H9 (cell line): Measurements from ENCODE around the gene ABCF2. TPM values are rescaled to one million over a fixed set of nuclear protein-coding genes. Genes with fewer than 3 reads are reported as not detected.

Source experiments
- DNase-seq: peaks from one replicate; pipeline ENCODE4 v3.0.0-alpha.2; 2017
- H2AFZ ChIP-seq: one replicate; pipeline ENCODE4 v1.6.1; 2013; ENCODE audit warnings: mild to moderate bottlenecking, low read length, control low read depth, moderate library complexity
- H2AK5ac ChIP-seq: 2 replicates; pipeline ENCODE4 v1.6.1; 2013; ENCODE audit warnings: low read length, control low read depth, mixed read lengths; ENCODE audit not compliant: insufficient read length
- H2BK120ac ChIP-seq: one replicate; pipeline ENCODE4 v1.6.1; 2013; ENCODE audit warnings: low read depth, mild to moderate bottlenecking, low read length, control low read depth, inconsistent platforms; ENCODE audit not compliant: poor library complexity, severe bottlenecking
- H2BK12ac ChIP-seq: 2 replicates; pipeline ENCODE4 v1.6.1; 2013; ENCODE audit warnings: low read length, control low read depth, mixed read lengths, low read depth; ENCODE audit not compliant: insufficient read length
- H2BK15ac ChIP-seq: 2 replicates; pipeline ENCODE4 v1.6.1; 2013; ENCODE audit warnings: low read depth, low read length, control low read depth
- H2BK20ac ChIP-seq: one replicate; pipeline ENCODE4 v1.6.1; 2013; ENCODE audit warnings: low read depth, mild to moderate bottlenecking, low read length, control low read depth, inconsistent platforms; ENCODE audit not compliant: poor library complexity, severe bottlenecking
- H2BK5ac ChIP-seq: 2 replicates; pipeline ENCODE4 v1.6.1; 2013; ENCODE audit warnings: low read length, control low read depth, mixed read lengths; ENCODE audit not compliant: insufficient read length
- H3K14ac ChIP-seq: 2 replicates; pipeline ENCODE4 v1.6.1; 2013; ENCODE audit warnings: low read length, control low read depth; ENCODE audit not compliant: insufficient read depth
- H3K18ac ChIP-seq: 2 replicates; pipeline ENCODE4 v1.6.1; 2013; ENCODE audit warnings: low read depth, mild to moderate bottlenecking, mixed read lengths, low read length, control low read depth; ENCODE audit not compliant: insufficient read length
- H3K23ac ChIP-seq: 2 replicates; pipeline ENCODE4 v1.6.1; 2013; ENCODE audit warnings: low read length, control low read depth, mixed read lengths, low read depth; ENCODE audit not compliant: insufficient read length
- H3K23me2 ChIP-seq: 2 replicates; pipeline ENCODE4 v1.6.1; 2013; ENCODE audit warnings: low read depth, mild to moderate bottlenecking, mixed read lengths, low read length, control low read depth; ENCODE audit not compliant: insufficient read length, poor library complexity, severe bottlenecking
- H3K27ac ChIP-seq: 2 replicates; pipeline ENCODE4 v1.5.1; 2013; ENCODE audit warnings: low read length, control low read depth, mixed read lengths, low read depth; ENCODE audit not compliant: insufficient read length
- H3K27me3 ChIP-seq: 2 replicates; pipeline ENCODE4 v1.6.1; 2013; ENCODE audit warnings: low read length, control low read depth, inconsistent platforms; ENCODE audit not compliant: insufficient read depth
- H3K4ac ChIP-seq: 2 replicates; pipeline ENCODE4 v1.6.1; 2013; ENCODE audit warnings: low read depth, mild to moderate bottlenecking, control low read depth, inconsistent platforms, low read length, moderate library complexity
- H3K4me1 ChIP-seq: 2 replicates; pipeline ENCODE4 v1.6.1; 2013; ENCODE audit warnings: low read length, control low read depth, inconsistent platforms; ENCODE audit not compliant: insufficient read depth
- H3K4me2 ChIP-seq: 2 replicates; pipeline ENCODE4 v1.6.1; 2013; ENCODE audit warnings: low read length, control low read depth, mixed read lengths; ENCODE audit not compliant: insufficient read length, insufficient read depth
- H3K56ac ChIP-seq: 2 replicates; pipeline ENCODE4 v1.6.1; 2013; ENCODE audit warnings: low read depth, mild to moderate bottlenecking, mixed read lengths, low read length, control low read depth; ENCODE audit not compliant: insufficient read length
- H3K79me1 ChIP-seq: 2 replicates; pipeline ENCODE4 v1.6.1; 2013; ENCODE audit warnings: low read depth, mild to moderate bottlenecking, moderate library complexity, low read length, control low read depth, inconsistent platforms; ENCODE audit not compliant: insufficient read depth, poor library complexity, severe bottlenecking
- H3K79me2 ChIP-seq: 2 replicates; pipeline ENCODE4 v1.6.1; 2013; ENCODE audit warnings: low read length, control low read depth, inconsistent platforms; ENCODE audit not compliant: insufficient read depth
- H3K9ac ChIP-seq: 2 replicates; pipeline ENCODE4 v1.6.1; 2013; ENCODE audit warnings: low read length, control low read depth, mixed read lengths; ENCODE audit not compliant: insufficient read length; ENCODE audit errors: extremely low read depth
- H3K9me3 ChIP-seq: one replicate; pipeline ENCODE4 v1.6.1; 2013; ENCODE audit warnings: low read depth, low read length, inconsistent platforms; ENCODE audit not compliant: control insufficient read depth
- H3T11ph ChIP-seq: one replicate; pipeline ENCODE4 v1.6.1; 2013; ENCODE audit warnings: mild to moderate bottlenecking, low read length, control low read depth, inconsistent platforms
- H4K20me1 ChIP-seq: one replicate; pipeline ENCODE4 v1.6.1; 2013; ENCODE audit not compliant: control insufficient read depth, insufficient read length, insufficient read depth
- H4K5ac ChIP-seq: 2 replicates; pipeline ENCODE4 v1.6.1; 2013; ENCODE audit warnings: low read depth, mild to moderate bottlenecking, mixed read lengths, low read length, control low read depth; ENCODE audit not compliant: insufficient read length
- H4K8ac ChIP-seq: replicated peaks from 2 replicates; pipeline ENCODE4 v1.6.1; 2013; ENCODE audit warnings: low read length, control low read depth, mixed read lengths, low read depth; ENCODE audit not compliant: insufficient read length
- H4K91ac ChIP-seq: 2 replicates; pipeline ENCODE4 v1.6.1; 2013; ENCODE audit warnings: low read depth, mild to moderate bottlenecking, moderate library complexity, mixed read lengths, low read length, control low read depth; ENCODE audit not compliant: insufficient read length
- H3K27ac Mint-ChIP-seq, 3 experiments: 2 replicates in 2 of 3; 3 replicates in 1 of 3; pipeline ENCODE4 v1.8.0; 2020 to 2021; ENCODE audit warnings: mixed read lengths in 3 of 3, mild to moderate bottlenecking in 1 of 3, moderate library complexity in 1 of 3
- H3K27me3 Mint-ChIP-seq: 2 replicates; pipeline ENCODE4 v1.8.0; 2021; ENCODE audit warnings: low read depth, mild to moderate bottlenecking, moderate library complexity, mixed read lengths
- H3K36me3 Mint-ChIP-seq, 3 experiments: 2 replicates in 2 of 3; 3 replicates in 1 of 3; pipeline ENCODE4 v1.8.0; 2020 to 2021; ENCODE audit warnings: low read depth in 3 of 3, mixed read lengths in 3 of 3; ENCODE audit not compliant: insufficient read depth in 1 of 3
- H3K4me1 Mint-ChIP-seq, 2 experiments: 2 replicates each; pipeline ENCODE4 v1.8.0; 2020; ENCODE audit warnings: mixed read lengths in 2 of 2
- H3K4me3 Mint-ChIP-seq, 2 experiments: 2 replicates in 1 of 2; 3 replicates in 1 of 2; pipeline ENCODE4 v1.8.0; 2020 to 2021; ENCODE audit warnings: mild to moderate bottlenecking in 2 of 2, mixed read lengths in 2 of 2, moderate library complexity in 1 of 2
- H3K9me3 Mint-ChIP-seq, 2 experiments: 2 replicates in 1 of 2; 3 replicates in 1 of 2; pipeline ENCODE4 v1.8.0; 2020; ENCODE audit warnings: mild to moderate bottlenecking in 2 of 2, mixed read lengths in 2 of 2, moderate library complexity in 1 of 2
- CTCF ChIP-seq: fragments of 200-600 bp; sonication (generic); conservative IDR thresholded peaks from 3 replicates; pipeline ENCODE4 v1.8.0; 2021; ENCODE audit warnings: antibody characterized with exemption, mild to moderate bottlenecking
- WGBS: extraction: QIAGEN DNeasy Blood & Tissue Kit; methylation state at CpG from one replicate; pipeline ENCODE4 v1.1.7; 2013; ENCODE audit warnings: missing lambda C conversion rate, low lambda C conversion rate, mixed read lengths; ENCODE audit not compliant: insufficient read length; ENCODE audit errors: extremely low coverage; 5-methylcytosine and 5-hydroxymethylcytosine counted together
- total RNA-seq: library from RNA; stranded (reverse); gene quantifications from 2 replicates; pipeline ENCODE4 v1.2.1, GENCODE V29; 2021

Gene ABCF2
- total RNA-seq, 1 experiment from 2014 or later, result 70.1 TPM

GRCh38 chr7:151238190-151238810 lies 11.3 kb upstream of the ABCF2 start:
- H2BK12ac ChIP-seq, result no peak overlapping the region
- peaks cover 14 to 16% of the 10 kb centered on the region in 2 experiments for H3K4me1 Mint-ChIP-seq
- no peaks in the 10 kb centered on the region for H3K9me3 Mint-ChIP-seq
- H3K27ac ChIP-seq, result no peak overlapping the region
- H3K23ac ChIP-seq, result no peak overlapping the region
- H4K91ac ChIP-seq, result no peak overlapping the region
- H3K9ac ChIP-seq, result no peak overlapping the region
- no peak overlapping the region for H3K4ac ChIP-seq
- H4K8ac ChIP-seq, result no peak overlapping the region
- TF ChIP-seq CTCF, result no peak
- no CpG with 5 or more reads among the region's 17 CpGs for WGBS
- peaks cover 6% of the 10 kb centered on the region; the same call in 1 of the 2 replicates for H3K79me2 ChIP-seq
- no peak overlapping the region for H2BK120ac ChIP-seq
- H3K56ac ChIP-seq, result no peak overlapping the region
- H3K14ac ChIP-seq, result no peak overlapping the region
- H2AK5ac ChIP-seq, result no peak overlapping the region
- H3K27me3 ChIP-seq, result no peaks in the 10 kb centered on the region
- no peaks in the 10 kb centered on the region for H4K20me1 ChIP-seq
- H4K5ac ChIP-seq, result no peak overlapping the region
- H2AFZ ChIP-seq, result no peak overlapping the region
- no peak overlapping the region for H3K4me2 ChIP-seq
- peaks cover 1% of the 10 kb centered on the region for H3K23me2 ChIP-seq
- no peak overlapping the region for H3K18ac ChIP-seq
- no peak overlapping the region for H3K27ac Mint-ChIP-seq
- H2BK5ac ChIP-seq, result no peak overlapping the region
- peaks cover 4 to 27% (median 19%) of the 10 kb centered on the region in 3 experiments; a peak in 6 of 7 replicates for H3K36me3 Mint-ChIP-seq
- H3K79me1 ChIP-seq, result no peaks in the 10 kb centered on the region
- H3K27me3 Mint-ChIP-seq, result peaks cover 4% of the 10 kb centered on the region; the same call in 1 of the 2 replicates
- no peak overlapping the region for H3K4me3 Mint-ChIP-seq
- H3K9me3 ChIP-seq, result no peaks in the 10 kb centered on the region
- H2BK15ac ChIP-seq, result no peak overlapping the region
- H2BK20ac ChIP-seq, result no peak overlapping the region
- no peak overlapping the region for H3T11ph ChIP-seq
- DNase-seq, result no peak
- H3K4me1 ChIP-seq, result no peaks in the 10 kb centered on the region
